ENCODE results near the gene ZNF615.
"Not testable (repeated sequence)": the region's sequence is repeated elsewhere in the genome, so short reads cannot be mapped to it uniquely, and the experiment has no call there.

ZNF615 gene

GRCh38 chr19:52007806-52008557, at the start of gene ZNF615:
TSS of gene ZNF615 (minus strand) at chr19:52008211. CDS start at chr19:52003711, 4,500 bp downstream.
- peak; percentile 91 for DNase-seq (ENCODE audit: low spot score)
- Histone ChIP-seq H3K4me3 (peak within 1 kb of the TSS; percentile 71), H3K27ac (peak within 1 kb of the TSS; percentile 75 to 90)
- TF ChIP-seq, protein P1, sequence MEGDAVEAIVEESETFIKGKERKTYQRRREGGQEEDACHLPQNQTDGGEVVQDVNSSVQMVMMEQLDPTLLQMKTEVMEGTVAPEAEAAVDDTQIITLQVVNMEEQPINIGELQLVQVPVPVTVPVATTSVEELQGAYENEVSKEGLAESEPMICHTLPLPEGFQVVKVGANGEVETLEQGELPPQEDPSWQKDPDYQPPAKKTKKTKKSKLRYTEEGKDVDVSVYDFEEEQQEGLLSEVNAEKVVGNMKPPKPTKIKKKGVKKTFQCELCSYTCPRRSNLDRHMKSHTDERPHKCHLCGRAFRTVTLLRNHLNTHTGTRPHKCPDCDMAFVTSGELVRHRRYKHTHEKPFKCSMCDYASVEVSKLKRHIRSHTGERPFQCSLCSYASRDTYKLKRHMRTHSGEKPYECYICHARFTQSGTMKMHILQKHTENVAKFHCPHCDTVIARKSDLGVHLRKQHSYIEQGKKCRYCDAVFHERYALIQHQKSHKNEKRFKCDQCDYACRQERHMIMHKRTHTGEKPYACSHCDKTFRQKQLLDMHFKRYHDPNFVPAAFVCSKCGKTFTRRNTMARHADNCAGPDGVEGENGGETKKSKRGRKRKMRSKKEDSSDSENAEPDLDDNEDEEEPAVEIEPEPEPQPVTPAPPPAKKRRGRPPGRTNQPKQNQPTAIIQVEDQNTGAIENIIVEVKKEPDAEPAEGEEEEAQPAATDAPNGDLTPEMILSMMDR (IDR thresholded peaks at IDR 0.05) = no peak

DNA sequence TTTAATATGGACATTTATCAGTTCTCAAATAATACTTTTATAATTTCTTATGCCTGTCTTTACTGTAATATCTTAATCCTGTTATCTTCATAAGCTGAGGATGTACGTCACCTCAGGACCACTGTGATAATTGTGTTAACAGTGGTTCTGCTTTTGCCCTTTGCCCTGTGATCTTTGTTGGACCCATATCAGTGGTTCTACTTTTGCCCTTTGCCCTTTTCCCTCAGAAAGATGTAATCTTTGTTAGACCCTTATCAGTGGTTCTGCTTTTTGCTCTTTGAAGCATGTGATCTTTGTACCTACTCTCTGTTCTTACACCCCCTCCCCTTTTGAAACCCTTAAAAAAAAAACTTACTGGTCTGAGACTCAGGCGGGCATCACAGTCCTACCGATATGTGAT, 48.5 kb upstream of the ZNF615 start:
- H3K4me3 ChIP-seq; DNase-seq (ENCODE audit: low spot score): not testable (repeated sequence)

GRCh38 chr19:52051736-52052135, 43.7 kb upstream of the ZNF615 start:
- H3K4me3 ChIP-seq; DNase-seq (ENCODE audit: low spot score); H3K27ac ChIP-seq: not testable (repeated sequence)

More for the DNA sequence above, 48.5 kb upstream of the ZNF615 start:
- H3K27ac ChIP-seq = not testable (repeated sequence)

- DNase-seq (ENCODE audit: low spot score) = peak; percentile 96
- Histone ChIP-seq H3K27ac (peak within 1 kb of the TSS; percentile 93 to 99), H3K4me3 (peak within 1 kb of the TSS; percentile 85)
- TF ChIP-seq, protein P1 (IDR thresholded peaks at IDR 0.05) = no peak
Measured at GRCh38 chr19:52048555-52049501, 40.8 kb upstream of the ZNF615 start, which contains the start of gene ZNF432. TSS of gene ZNF432 (minus strand) at chr19:52048838. CDS start at chr19:52046868, 1,970 bp downstream.

DNA sequence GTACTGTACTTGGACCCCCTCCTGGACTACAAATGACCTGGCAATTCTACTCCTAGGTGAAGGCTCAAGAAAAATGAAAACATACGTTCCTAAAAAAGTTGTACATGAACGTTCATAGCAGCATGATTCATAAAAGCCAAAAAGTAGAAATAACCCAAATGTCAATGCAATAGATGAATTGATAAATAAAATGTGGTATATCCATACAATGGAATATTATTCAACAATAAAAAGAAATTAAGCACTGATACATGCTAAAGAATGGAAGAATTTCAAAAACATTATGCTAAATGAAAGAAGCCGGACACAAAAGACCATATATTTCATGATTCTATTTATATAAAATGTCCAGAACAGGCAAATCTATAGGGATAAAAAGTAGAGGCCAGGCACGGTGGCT, 31.2 kb upstream of the ZNF615 start:
- TF ChIP-seq, protein P1 (IDR thresholded peaks at IDR 0.05) = no peak
- Histone ChIP-seq H3K27ac (no peak overlapping the region), H3K4me3 (no peak overlapping the region)
- no peak for DNase-seq (ENCODE audit: low spot score)

- no peak for DNase-seq (ENCODE audit: low spot score)
- no peak overlapping the region for H3K27ac ChIP-seq
- TF ChIP-seq, protein P1 (IDR thresholded peaks at IDR 0.05) = no peak
- peak overlapping the region; percentile 28 for H3K4me3 ChIP-seq
Measured at GRCh38 chr19:52034051-52034728, 26.2 kb upstream of the ZNF615 start.

GRCh38 chr19:52028780-52029123, 20.7 kb upstream of the ZNF615 start:
- Histone ChIP-seq H3K27ac (peak overlapping the region; percentile 88 to 91), H3K4me3 (peak overlapping the region; percentile 79)
- DNase-seq (ENCODE audit: low spot score) = no peak
- TF ChIP-seq, protein P1 (IDR thresholded peaks at IDR 0.05) = no peak

Data from coronary artery (tissue), 2 donors.